Thoracic aorta (tissue), 2 donors: Measurements from ENCODE around the gene BIRC5. TPM values are rescaled to one million over a fixed set of nuclear protein-coding genes. Genes with fewer than 3 reads are reported as not detected.

Experiments used
- ATAC-seq: fragments of 150-250 bp; one replicate; pipeline ENCODE4 v1.8.0; 2017; ENCODE audit warnings: low read depth; ENCODE audit not compliant: insufficient number of reproducible peaks, low FRiP score
- DNase-seq: peaks from one replicate; pipeline ENCODE4 v3.0.0-alpha.2; 2020; ENCODE audit warnings: low spot score
- H3K27ac ChIP-seq, 2 donors: fragments of 200-600 bp; sonication (generic); 1 replicate in 1 of 2; 2 replicates in 1 of 2; pipeline ENCODE4 v1.5.1; 2016; ENCODE audit warnings: mild to moderate bottlenecking in 2 of 2, moderate library complexity in 2 of 2
- H3K27me3 ChIP-seq: fragments of 200-600 bp; sonication (generic); replicated peaks from 2 replicates; pipeline ENCODE4 v1.6.0; 2016; ENCODE audit warnings: mild to moderate bottlenecking; ENCODE audit not compliant: insufficient read depth
- H3K36me3 ChIP-seq: fragments of 200-600 bp; sonication (generic); one replicate; pipeline ENCODE4 v1.5.1; 2016
- H3K4me1 ChIP-seq, 2 donors: fragments of 200-600 bp; sonication (generic); 1 replicate in 1 of 2; 2 replicates in 1 of 2; pipeline versions ENCODE4 v1.5.1 to v1.6.0; 2016; ENCODE audit warnings: low read depth in 2 of 2, mild to moderate bottlenecking in 1 of 2; ENCODE audit not compliant: control insufficient read depth in 1 of 2
- H3K4me3 ChIP-seq: fragments of 200-600 bp; sonication (generic); 2 replicates; pipeline ENCODE4 v1.5.1; 2016; ENCODE audit warnings: mild to moderate bottlenecking
- H3K9me3 ChIP-seq: fragments of 200-600 bp; sonication (generic); 2 replicates; pipeline ENCODE4 v1.5.1; 2016
- CTCF ChIP-seq: fragments of 200-600 bp; sonication (generic); IDR thresholded peaks from one replicate; pipeline ENCODE4 v1.5.1; 2019; ENCODE audit warnings: antibody characterized with exemption
- total RNA-seq, 2 donors: library from RNA; depleted of rRNA; stranded (reverse); fragments of >200 nt; gene quantifications; one replicate each; pipeline versions ENCODE4 v1.1.0 to v1.2.3, GENCODE V29; 2016

BIRC5 gene
- total RNA-seq, 2 donors from 2014 or later: 0.14 to 4.2 TPM

GRCh38 chr17:78205124-78205775, 8.8 kb upstream of the BIRC5 start:
- Histone ChIP-seq H3K9me3 (no peaks in the 10 kb centered on the region), H3K36me3 (no peaks in the 10 kb centered on the region), H3K4me1 (no peaks in the 10 kb centered on the region), H3K27me3 (no peaks in the 10 kb centered on the region), H3K4me3 (no peak overlapping the region), H3K27ac (no peak overlapping the region)
- no peak for TF ChIP-seq CTCF
- DNase-seq (no peak), ATAC-seq (no peak)

GRCh38 chr17:78206298-78206697, 7.8 kb upstream of the BIRC5 start:
- Histone ChIP-seq H3K4me1 (no peaks in the 10 kb centered on the region), H3K9me3 (no peaks in the 10 kb centered on the region), H3K27ac (no peak overlapping the region), H3K4me3 (no peak overlapping the region), H3K36me3 (no peaks in the 10 kb centered on the region), H3K27me3 (no peaks in the 10 kb centered on the region)
- no peak for ATAC-seq
- no peak for DNase-seq
- no peak for TF ChIP-seq CTCF

- TF ChIP-seq CTCF: no peak
- ATAC-seq (no peak), DNase-seq (no peak)
- H3K27me3 ChIP-seq: no peaks in the 10 kb centered on the region
- no peak overlapping the region for H3K4me3 ChIP-seq
- no peaks in the 10 kb centered on the region for H3K4me1 ChIP-seq
- no peak overlapping the region for H3K27ac ChIP-seq
- no peaks in the 10 kb centered on the region for H3K9me3 ChIP-seq
- no peaks in the 10 kb centered on the region for H3K36me3 ChIP-seq
These were observed 5.6 kb upstream of the BIRC5 start for GRCh38 chr17:78208486-78208885.

GRCh38 chr17:78210111-78210510, 3.9 kb upstream of the BIRC5 start:
- Histone ChIP-seq H3K9me3 (no peaks in the 10 kb centered on the region), H3K27me3 (no peaks in the 10 kb centered on the region), H3K36me3 (no peaks in the 10 kb centered on the region), H3K27ac (no peak overlapping the region), H3K4me3 (no peak overlapping the region), H3K4me1 (peaks cover 4 to 6% of the 10 kb centered on the region in 2 donors)
- TF ChIP-seq CTCF: no peak
- no peak for DNase-seq
- no peak for ATAC-seq

- no peaks in the 10 kb centered on the region for H3K36me3 ChIP-seq
- no peaks in the 10 kb centered on the region for H3K9me3 ChIP-seq
- H3K27ac ChIP-seq: no peak overlapping the region
- DNase-seq (no peak), ATAC-seq (no peak)
- peaks cover 4 to 6% of the 10 kb centered on the region in 2 donors for H3K4me1 ChIP-seq
- no peaks in the 10 kb centered on the region for H3K27me3 ChIP-seq
- no peak overlapping the region for H3K4me3 ChIP-seq
- TF ChIP-seq CTCF: no peak
These were observed 3.0 kb upstream of the BIRC5 start for GRCh38 chr17:78211032-78211431.
